Loucy (cell line): ENCODE measurements around the gene ZP4.

Experiments
- EZH2phosphoT487 ChIP-seq: fragments of 200-600 bp; IDR thresholded peaks from 2 replicates; pipeline ENCODE4 v1.6.1; 2018; ENCODE audit warnings: antibody characterized with exemption, mild to moderate bottlenecking, moderate library complexity, borderline replicate concordance
- TF ChIP-seq, protein P1 (sequence below): fragments of 200-600 bp; sonication (generic); conservative IDR thresholded peaks from 2 replicates; pipeline ENCODE4 v1.5.1; 2014; ENCODE audit warnings: mild to moderate bottlenecking, antibody characterized with exemption, low read length

DNA sequence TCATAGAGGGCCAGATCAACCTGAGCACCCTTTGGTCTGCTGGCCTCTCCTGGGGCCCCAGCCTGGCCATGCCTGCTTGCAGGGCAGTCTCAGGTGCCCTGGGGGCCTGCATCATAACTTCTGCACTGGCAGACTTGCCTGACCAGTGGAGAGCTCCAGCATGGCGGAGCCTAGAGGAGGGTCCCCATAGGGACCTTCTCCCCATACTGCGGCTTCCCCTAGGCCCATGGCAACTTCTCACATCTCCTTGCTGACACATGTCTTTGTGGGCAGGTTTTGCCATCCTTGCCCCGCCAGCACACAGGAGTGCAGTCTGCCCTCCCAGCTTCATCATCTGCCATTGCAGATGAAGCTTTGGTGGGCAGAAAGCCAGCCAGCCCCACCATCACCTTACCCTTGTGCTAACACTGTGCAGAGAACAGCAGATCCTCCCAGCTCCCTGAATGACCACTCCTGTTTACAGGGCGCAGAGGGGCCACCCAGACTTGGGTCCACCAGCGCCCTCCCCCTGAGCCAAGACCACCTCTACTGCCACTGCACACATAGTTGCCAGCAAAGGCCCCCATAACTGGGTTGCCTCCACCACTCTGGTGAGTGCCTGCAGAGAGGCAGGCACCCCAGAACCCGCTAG is 51.7 kb downstream of the ZP4 start:
- no peak for TF ChIP-seq EZH2phosphoT487
- TF ChIP-seq, protein P1, sequence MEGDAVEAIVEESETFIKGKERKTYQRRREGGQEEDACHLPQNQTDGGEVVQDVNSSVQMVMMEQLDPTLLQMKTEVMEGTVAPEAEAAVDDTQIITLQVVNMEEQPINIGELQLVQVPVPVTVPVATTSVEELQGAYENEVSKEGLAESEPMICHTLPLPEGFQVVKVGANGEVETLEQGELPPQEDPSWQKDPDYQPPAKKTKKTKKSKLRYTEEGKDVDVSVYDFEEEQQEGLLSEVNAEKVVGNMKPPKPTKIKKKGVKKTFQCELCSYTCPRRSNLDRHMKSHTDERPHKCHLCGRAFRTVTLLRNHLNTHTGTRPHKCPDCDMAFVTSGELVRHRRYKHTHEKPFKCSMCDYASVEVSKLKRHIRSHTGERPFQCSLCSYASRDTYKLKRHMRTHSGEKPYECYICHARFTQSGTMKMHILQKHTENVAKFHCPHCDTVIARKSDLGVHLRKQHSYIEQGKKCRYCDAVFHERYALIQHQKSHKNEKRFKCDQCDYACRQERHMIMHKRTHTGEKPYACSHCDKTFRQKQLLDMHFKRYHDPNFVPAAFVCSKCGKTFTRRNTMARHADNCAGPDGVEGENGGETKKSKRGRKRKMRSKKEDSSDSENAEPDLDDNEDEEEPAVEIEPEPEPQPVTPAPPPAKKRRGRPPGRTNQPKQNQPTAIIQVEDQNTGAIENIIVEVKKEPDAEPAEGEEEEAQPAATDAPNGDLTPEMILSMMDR, result no peak
